NK-92 treated with Interleukin-12 subunit alpha and Interleukin-12 subunit beta, amount 100 ng/mL, for 24 hours (cell line): Measurements from ENCODE around the gene DOCK7.
"Not testable (repeated sequence)": the region's sequence is repeated elsewhere in the genome, so short reads cannot be mapped to it uniquely, and the experiment has no call there.

Experiments used
- DNase-seq: peaks from one replicate; lab custom pipeline; 2025; lab: John Stamatoyannopoulos, UW

The DOCK7 gene

GRCh38 chr1:62687903-62688686, at the start of gene DOCK7:
DOCK7 (minus strand) TSS chr1:62688386; CDS start chr1:62688264, 122 bp downstream.
- DNase-seq, result no peak

- no peak for DNase-seq
Observed at GRCh38 chr1:62735491-62736171, 47.4 kb upstream of the DOCK7 start.

DNA sequence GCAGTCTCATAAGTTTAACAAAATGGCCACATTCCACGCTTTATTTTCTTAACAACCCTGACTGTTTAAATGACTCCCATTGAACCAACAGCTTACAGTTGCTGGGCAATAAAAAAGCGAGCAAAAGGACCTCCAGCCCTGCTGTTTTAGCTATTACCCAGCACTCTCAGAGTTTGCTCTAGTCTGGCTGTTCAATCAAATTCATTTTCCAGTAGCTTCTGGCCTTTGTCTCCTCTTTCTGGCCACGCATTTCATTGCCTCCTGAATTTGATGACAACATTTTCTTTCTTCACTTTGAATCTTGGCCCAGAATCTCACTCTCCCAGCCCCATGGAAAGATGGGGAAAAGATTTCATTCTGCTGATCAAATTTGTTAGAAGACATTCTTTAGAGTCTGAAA, 44.1 kb upstream of the DOCK7 start:
- DNase-seq, result no peak

DNA sequence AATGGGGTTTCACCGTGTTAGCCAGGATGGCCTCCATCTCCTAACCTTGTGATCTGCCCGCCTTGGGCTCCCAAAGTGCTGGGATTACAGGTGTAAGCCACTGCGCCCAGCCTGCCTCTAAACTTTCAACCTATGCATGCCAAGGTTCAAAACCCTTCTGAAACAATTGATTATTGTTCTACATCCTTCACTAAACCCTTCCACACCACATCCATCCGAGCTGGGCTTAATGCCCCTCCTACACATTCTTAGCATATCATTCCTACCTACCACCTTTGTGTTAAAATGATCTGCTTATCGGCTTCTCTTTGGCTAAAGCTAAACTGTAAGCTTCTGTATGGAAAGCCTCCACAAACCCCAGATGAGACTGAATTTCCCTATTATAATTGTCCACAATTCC, 40.8 kb upstream of the DOCK7 start:
- no peak for DNase-seq

- no peak for DNase-seq
Observed at GRCh38 chr1:62727656-62728407, 39.6 kb upstream of the DOCK7 start.

DNA sequence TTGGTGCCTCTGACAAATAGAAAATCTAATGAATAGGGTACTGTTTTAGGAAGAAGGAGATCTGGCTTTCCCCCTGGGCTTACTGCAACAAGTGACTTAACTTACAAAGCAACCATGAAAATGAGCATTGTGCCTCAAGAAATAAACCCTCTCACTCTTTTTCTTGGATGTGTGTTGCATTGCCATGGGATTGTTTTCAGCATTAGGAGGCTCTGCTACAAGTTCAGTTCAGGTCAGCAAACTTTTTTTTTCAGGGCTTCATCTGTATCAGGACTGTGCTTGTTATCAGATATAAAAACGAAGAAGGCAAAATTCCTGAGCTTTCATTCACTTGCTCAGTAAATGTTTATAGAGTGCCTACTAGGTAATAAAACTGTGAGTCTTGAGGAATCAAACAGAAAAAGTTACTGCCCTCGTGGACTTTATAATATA, 37.8 kb upstream of the DOCK7 start:
- DNase-seq, result no peak

DNA sequence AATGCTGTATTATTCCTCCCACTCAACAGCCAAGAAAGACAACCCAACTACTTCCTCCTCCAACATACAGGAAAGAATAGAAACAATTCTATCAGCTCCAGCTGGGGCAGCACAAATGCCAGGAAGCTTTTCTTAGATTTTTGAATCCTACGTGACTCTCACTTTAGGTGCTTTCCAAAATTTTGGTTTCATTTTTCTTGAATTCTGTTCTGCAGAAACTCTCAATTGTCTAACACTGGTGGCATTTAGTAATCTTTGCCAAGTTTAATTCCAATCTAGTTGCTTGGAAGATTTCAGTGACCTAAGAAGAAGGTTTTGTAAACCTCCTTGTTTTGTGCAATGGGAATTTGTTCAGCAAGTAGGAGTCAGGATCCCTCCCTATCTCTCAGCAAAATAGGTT, 37.1 kb upstream of the DOCK7 start:
- no peak for DNase-seq

DNA sequence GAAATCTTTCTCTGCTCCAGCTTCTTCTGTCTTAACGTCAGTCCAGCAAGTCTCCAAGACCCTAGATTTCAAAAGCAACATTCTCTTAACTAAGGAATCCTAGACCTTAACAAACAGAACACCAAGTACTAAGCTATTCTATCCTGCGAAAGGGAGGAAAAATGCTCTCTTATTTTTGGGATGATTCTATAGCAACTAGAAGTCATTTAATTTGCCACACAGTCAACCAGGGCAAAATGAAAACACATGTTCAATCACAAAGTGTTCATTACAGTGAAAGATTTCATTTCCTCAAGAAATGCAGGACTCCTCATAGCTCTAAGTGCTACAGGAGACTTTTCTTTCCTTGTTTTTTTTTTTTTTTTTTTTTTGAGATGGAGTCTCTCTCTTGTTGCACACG, 36.2 kb upstream of the DOCK7 start:
- no peak for DNase-seq

GRCh38 chr1:62723883-62724282, 35.7 kb upstream of the DOCK7 start:
- no peak for DNase-seq

- no peak for DNase-seq
Observed at GRCh38 chr1:62722796-62723195, 34.6 kb upstream of the DOCK7 start.

- DNase-seq, result no peak
Observed at GRCh38 chr1:62720946-62721554, 32.9 kb upstream of the DOCK7 start.

- DNase-seq, result not testable (repeated sequence)
Observed at GRCh38 chr1:62718400-62718799, 30.2 kb upstream of the DOCK7 start.

- no peak for DNase-seq
Observed at GRCh38 chr1:62717483-62717882, 29.3 kb upstream of the DOCK7 start.

DNA sequence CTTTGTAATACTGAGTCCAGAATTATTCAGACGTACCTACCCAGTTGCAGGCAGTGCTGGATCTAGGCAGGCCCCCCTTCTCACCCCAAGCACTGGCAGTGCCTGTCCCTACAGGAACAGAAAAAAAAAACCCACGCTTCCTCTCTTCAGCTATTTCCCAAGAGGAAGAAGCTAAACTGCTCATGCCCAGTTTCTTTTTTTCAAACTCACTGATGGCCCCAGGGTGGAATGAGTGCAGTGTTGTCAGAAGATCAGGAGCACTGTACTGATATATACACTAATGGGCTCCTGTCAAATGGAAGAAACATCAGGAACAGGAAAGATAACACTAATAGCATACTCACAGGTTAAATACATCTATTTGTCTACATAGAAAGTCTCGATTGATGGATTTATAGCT, 28.2 kb upstream of the DOCK7 start:
- DNase-seq, result no peak

- DNase-seq, result no peak
Observed at GRCh38 chr1:62712336-62713243, 24.4 kb upstream of the DOCK7 start.

DNA sequence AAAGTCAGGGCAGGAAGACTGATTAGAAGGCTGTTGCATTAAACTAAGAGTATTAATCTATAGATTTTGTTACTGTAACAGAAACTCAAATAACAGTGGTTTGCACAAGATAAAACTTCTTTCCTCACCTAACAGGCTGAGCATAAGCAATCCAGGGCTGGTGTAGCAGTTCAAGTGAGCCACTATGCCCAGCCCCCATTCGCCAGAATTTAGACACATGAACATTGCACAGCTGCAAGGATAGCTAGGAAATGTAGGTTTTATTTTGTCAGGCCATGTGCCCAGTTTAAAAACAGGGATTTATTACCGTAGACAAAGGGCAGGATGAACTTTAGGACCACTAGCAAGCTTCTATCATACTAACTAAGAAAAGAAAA, 19.5 kb upstream of the DOCK7 start:
- DNase-seq, result no peak

- no peak for DNase-seq
Observed at GRCh38 chr1:62706985-62707743, 19.0 kb upstream of the DOCK7 start.

DNA sequence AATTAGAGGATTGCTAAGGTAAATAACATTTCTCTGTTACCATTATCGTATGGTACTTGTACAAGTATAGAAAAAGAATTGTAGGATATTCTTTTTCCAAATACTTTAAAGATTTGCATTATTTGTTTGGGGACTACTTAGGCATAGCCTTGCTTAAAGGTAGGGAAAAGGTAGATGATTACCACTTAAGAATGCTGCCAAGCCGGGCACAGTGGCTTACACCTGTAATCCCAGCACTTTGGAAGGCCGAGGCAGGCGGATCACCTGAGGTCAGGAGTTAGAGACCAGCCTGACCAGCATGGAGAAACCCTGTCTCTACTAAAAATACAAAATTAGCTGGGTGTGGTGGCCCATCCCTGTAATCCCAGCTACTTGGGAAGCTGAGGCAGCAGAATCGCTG, 10.0 kb upstream of the DOCK7 start:
- not testable (repeated sequence) for DNase-seq

GRCh38 chr1:62694479-62694878, 6.3 kb upstream of the DOCK7 start:
- not testable (repeated sequence) for DNase-seq

GRCh38 chr1:62693123-62693522, 4.9 kb upstream of the DOCK7 start:
- DNase-seq, result no peak
